HEK293 (cell line): ENCODE measurements around the gene CORO7.
A peak's percentile ranks its signal among the peaks of the same experiment; 100 is the strongest.

Experiments
- CTCF ChIA-PET: fragments of 350-600 bp; formaldehyde crosslinking; extraction: SDS; loops from one replicate; lab custom pipeline; 2021; ENCODE audit warnings: antibody characterized with exemption; lab: Yijun Ruan, JAX
- POLR2A ChIA-PET: fragments of 300-600 bp; formaldehyde crosslinking; extraction: SDS; loops from one replicate; lab custom pipeline; 2020; ENCODE audit warnings: antibody characterized with exemption, inconsistent platforms; lab: Yijun Ruan, JAX
- H3K27ac ChIP-seq: fragments of 200-500 bp; sonication (Bioruptor generic); 2 replicates; pipeline ENCODE4 v1.5.1; 2014; ENCODE audit warnings: low read depth, low read length, control low read depth, inconsistent platforms; ENCODE audit errors: extremely low read depth
- H3K36me3 ChIP-seq, 2 experiments: fragments of 200-500 bp in 1 of 2; sonication (Bioruptor generic) in 1 of 2; 1 replicate in 1 of 2; 2 replicates in 1 of 2; pipeline ENCODE4 v1.5.1; 2014 to 2017; ENCODE audit warnings: inconsistent platforms in 2 of 2, low read length in 2 of 2; ENCODE audit not compliant: control insufficient read depth in 2 of 2, insufficient read depth in 1 of 2
- H3K4me1 ChIP-seq: fragments of 200-500 bp; sonication (Bioruptor generic); 2 replicates; pipeline ENCODE4 v1.5.1; 2014; ENCODE audit warnings: mild to moderate bottlenecking, low read length, inconsistent platforms; ENCODE audit not compliant: control insufficient read depth, insufficient read depth
- H3K4me3 ChIP-seq: 2 replicates; pipeline ENCODE4 v1.5.1; 2011; ENCODE audit warnings: low read depth, mild to moderate bottlenecking, control low read depth, low read length, moderate library complexity
- H3K9me3 ChIP-seq: fragments of 200-500 bp; sonication (Bioruptor generic); 2 replicates; pipeline ENCODE4 v1.5.1; 2014; ENCODE audit warnings: low read depth, low read length, inconsistent platforms; ENCODE audit not compliant: control insufficient read depth, insufficient read depth
- EGR2 ChIP-seq: fragments of 450-650 bp; formaldehyde crosslinking; IDR thresholded peaks from 2 replicates; pipeline ENCODE4 v1.5.1; 2016; ENCODE audit warnings: low read depth, missing biosample characterization, missing genetic modification characterization
- GLIS1 ChIP-seq: fragments of 450-650 bp; formaldehyde crosslinking; IDR thresholded peaks from 2 replicates; pipeline ENCODE4 v1.5.1; 2016; ENCODE audit warnings: missing biosample characterization, missing genetic modification characterization
- KLF1 ChIP-seq: fragments of 450-650 bp; formaldehyde crosslinking; IDR thresholded peaks from 2 replicates; pipeline ENCODE4 v1.5.1; 2016; ENCODE audit warnings: missing biosample characterization, missing genetic modification characterization
- SP2 ChIP-seq: fragments of 450-650 bp; formaldehyde crosslinking; IDR thresholded peaks from 2 replicates; pipeline ENCODE4 v1.5.1; 2016; ENCODE audit warnings: missing biosample characterization, missing genetic modification characterization
- YY2 ChIP-seq: fragments of 450-650 bp; formaldehyde crosslinking; IDR thresholded peaks from 2 replicates; pipeline ENCODE4 v1.5.1; 2016; ENCODE audit warnings: missing biosample characterization, missing genetic modification characterization
- ZBTB20 ChIP-seq: fragments of 450-650 bp; formaldehyde crosslinking; IDR thresholded peaks from 2 replicates; pipeline ENCODE4 v1.5.1; 2016; ENCODE audit warnings: missing biosample characterization, missing genetic modification characterization
- ZFHX2 ChIP-seq: fragments of 450-650 bp; formaldehyde crosslinking; conservative IDR thresholded peaks from 2 replicates; pipeline ENCODE4 v1.5.1; 2016; ENCODE audit warnings: missing biosample characterization, missing genetic modification characterization
- ZIC2 ChIP-seq: fragments of 450-650 bp; formaldehyde crosslinking; IDR thresholded peaks from 2 replicates; pipeline ENCODE4 v1.5.1; 2016; ENCODE audit warnings: missing biosample characterization, missing genetic modification characterization
- ZNF132 ChIP-seq: fragments of 450-650 bp; formaldehyde crosslinking; IDR thresholded peaks from 2 replicates; pipeline ENCODE4 v1.5.1; 2017; ENCODE audit warnings: missing biosample characterization, missing genetic modification characterization, borderline replicate concordance
- ZNF146 ChIP-seq: fragments of 450-650 bp; formaldehyde crosslinking; IDR thresholded peaks from 2 replicates; pipeline ENCODE4 v1.5.1; 2016; ENCODE audit warnings: missing biosample characterization, missing genetic modification characterization
- ZNF223 ChIP-seq: fragments of 450-650 bp; formaldehyde crosslinking; IDR thresholded peaks from 2 replicates; pipeline ENCODE4 v1.5.1; 2016; ENCODE audit warnings: missing biosample characterization, missing genetic modification characterization
- ZNF239 ChIP-seq: fragments of 450-650 bp; formaldehyde crosslinking; IDR thresholded peaks from 2 replicates; pipeline ENCODE4 v1.5.1; 2016; ENCODE audit warnings: missing biosample characterization, missing genetic modification characterization
- ZNF274 ChIP-seq, 2 experiments: fragments of 200-500 bp in 1 of 2; fragments of 450-650 bp in 1 of 2; sonication (Bioruptor generic) in 1 of 2; formaldehyde crosslinking in 1 of 2; IDR thresholded peaks; 2 replicates each; pipeline versions ENCODE4 v1.5.1 to v1.6.1; 2014 to 2016; ENCODE audit warnings: borderline replicate concordance in 1 of 2, inconsistent platforms in 1 of 2, low read length in 1 of 2, missing biosample characterization in 1 of 2, missing genetic modification characterization in 1 of 2
- ZNF311 ChIP-seq: fragments of 450-650 bp; formaldehyde crosslinking; IDR thresholded peaks from 2 replicates; pipeline ENCODE4 v1.5.1; 2017; ENCODE audit warnings: missing biosample characterization, missing genetic modification characterization, borderline replicate concordance
- ZNF341 ChIP-seq: fragments of 450-650 bp; formaldehyde crosslinking; IDR thresholded peaks from 2 replicates; pipeline ENCODE4; 2016; ENCODE audit warnings: low read depth, missing biosample characterization, missing genetic modification characterization
- ZNF37A ChIP-seq: fragments of 450-650 bp; IDR thresholded peaks from 2 replicates; pipeline ENCODE4 v1.5.1; 2018; ENCODE audit warnings: missing biosample characterization, missing genetic modification characterization
- ZNF544 ChIP-seq: fragments of 450-650 bp; formaldehyde crosslinking; IDR thresholded peaks from 2 replicates; pipeline ENCODE4 v1.5.0; 2017; ENCODE audit warnings: missing biosample characterization, missing genetic modification characterization
- ZNF629 ChIP-seq: fragments of 450-650 bp; formaldehyde crosslinking; IDR thresholded peaks from 2 replicates; pipeline ENCODE4 v1.5.1; 2017; ENCODE audit warnings: missing biosample characterization, missing genetic modification characterization
- ZNF677 ChIP-seq: fragments of 450-650 bp; IDR thresholded peaks from 2 replicates; pipeline ENCODE4 v1.5.0; 2018; ENCODE audit warnings: missing biosample characterization, mild to moderate bottlenecking, missing genetic modification characterization, moderate library complexity
- TF ChIP-seq, protein P1 (sequence below): fragments of 450-650 bp; formaldehyde crosslinking; IDR thresholded peaks from 2 replicates; pipeline ENCODE4 v1.5.1; 2016; ENCODE audit warnings: missing biosample characterization, missing genetic modification characterization
- TF ChIP-seq, protein P2 (sequence below): fragments of 450-650 bp; formaldehyde crosslinking; IDR thresholded peaks from 2 replicates; pipeline ENCODE4 v1.5.1; 2017; ENCODE audit warnings: missing biosample characterization, missing genetic modification characterization
- TF ChIP-seq, protein P3 (sequence below): fragments of 450-650 bp; formaldehyde crosslinking; IDR thresholded peaks from 2 replicates; pipeline ENCODE4 v1.5.1; 2016; ENCODE audit warnings: missing biosample characterization, missing genetic modification characterization
- TF ChIP-seq, protein P4 (sequence below): fragments of 450-650 bp; formaldehyde crosslinking; IDR thresholded peaks from 2 replicates; pipeline ENCODE4 v1.5.1; 2016; ENCODE audit warnings: missing biosample characterization, missing genetic modification characterization
- TF ChIP-seq, protein P5 (sequence below): fragments of 450-650 bp; formaldehyde crosslinking; IDR thresholded peaks from 2 replicates; pipeline ENCODE4 v1.5.1; 2016; ENCODE audit warnings: missing biosample characterization, missing genetic modification characterization

CORO7 gene

DNA sequence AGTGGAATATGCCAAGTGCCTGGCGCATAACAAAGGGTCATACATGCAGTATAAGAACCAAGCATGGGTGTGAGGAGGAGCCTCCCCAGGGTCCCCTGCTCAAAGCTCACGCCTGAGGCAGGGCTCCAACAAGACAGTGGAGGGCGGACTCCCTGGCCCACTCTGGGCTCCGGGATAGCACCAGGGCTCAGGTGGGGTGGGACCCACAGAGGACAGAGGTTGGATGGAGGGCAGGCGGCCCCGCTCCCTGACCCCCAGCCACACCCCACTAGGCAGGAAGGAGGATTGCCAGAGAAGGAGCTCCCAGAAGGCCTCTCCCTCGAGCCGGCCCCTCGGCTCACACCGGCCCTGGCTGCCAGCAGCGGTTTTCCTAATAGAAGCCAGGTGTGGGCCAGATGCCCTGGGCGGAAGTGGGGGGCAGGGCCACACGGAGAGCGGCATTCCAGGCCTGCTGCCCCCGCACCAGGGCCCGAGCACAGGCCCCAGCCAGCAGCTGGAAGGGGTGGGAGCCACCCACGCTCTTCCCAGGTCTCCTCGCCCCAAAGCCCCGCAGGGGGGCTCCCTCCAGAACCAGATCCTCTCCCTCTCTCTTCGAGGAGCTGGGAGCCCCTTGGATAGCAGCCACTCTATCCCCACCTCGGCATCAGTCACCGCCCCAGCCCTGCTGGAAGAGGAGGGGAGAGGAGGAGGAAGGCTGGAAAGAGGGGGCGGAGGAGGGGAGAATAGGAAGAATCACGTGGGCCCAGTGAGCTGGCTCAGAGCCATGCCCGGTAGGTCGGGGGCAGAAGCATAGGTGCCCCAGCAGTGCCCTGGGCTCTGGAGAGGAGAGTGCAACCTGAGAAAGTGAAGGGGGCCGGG is 23.8 kb downstream of the CORO7 start:
- peak; percentile 34 for TF ChIP-seq ZIC2 (tag by site-specific recombination)
- TF ChIP-seq ZNF223 (tag by site-specific recombination), result no peak
- no peak for TF ChIP-seq ZBTB20 (tag by site-specific recombination)
- TF ChIP-seq, protein P1, sequence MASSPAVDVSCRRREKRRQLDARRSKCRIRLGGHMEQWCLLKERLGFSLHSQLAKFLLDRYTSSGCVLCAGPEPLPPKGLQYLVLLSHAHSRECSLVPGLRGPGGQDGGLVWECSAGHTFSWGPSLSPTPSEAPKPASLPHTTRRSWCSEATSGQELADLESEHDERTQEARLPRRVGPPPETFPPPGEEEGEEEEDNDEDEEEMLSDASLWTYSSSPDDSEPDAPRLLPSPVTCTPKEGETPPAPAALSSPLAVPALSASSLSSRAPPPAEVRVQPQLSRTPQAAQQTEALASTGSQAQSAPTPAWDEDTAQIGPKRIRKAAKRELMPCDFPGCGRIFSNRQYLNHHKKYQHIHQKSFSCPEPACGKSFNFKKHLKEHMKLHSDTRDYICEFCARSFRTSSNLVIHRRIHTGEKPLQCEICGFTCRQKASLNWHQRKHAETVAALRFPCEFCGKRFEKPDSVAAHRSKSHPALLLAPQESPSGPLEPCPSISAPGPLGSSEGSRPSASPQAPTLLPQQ (tag by site-specific recombination), result no peak
- TF ChIP-seq, protein P2, sequence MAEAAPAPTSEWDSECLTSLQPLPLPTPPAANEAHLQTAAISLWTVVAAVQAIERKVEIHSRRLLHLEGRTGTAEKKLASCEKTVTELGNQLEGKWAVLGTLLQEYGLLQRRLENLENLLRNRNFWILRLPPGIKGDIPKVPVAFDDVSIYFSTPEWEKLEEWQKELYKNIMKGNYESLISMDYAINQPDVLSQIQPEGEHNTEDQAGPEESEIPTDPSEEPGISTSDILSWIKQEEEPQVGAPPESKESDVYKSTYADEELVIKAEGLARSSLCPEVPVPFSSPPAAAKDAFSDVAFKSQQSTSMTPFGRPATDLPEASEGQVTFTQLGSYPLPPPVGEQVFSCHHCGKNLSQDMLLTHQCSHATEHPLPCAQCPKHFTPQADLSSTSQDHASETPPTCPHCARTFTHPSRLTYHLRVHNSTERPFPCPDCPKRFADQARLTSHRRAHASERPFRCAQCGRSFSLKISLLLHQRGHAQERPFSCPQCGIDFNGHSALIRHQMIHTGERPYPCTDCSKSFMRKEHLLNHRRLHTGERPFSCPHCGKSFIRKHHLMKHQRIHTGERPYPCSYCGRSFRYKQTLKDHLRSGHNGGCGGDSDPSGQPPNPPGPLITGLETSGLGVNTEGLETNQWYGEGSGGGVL (tag by site-specific recombination), result peak; percentile 85
- TF ChIP-seq ZNF544, result no peak
- peak; percentile 96 for TF ChIP-seq ZFHX2 (tag by site-specific recombination)
- 0 out of 2 replicates have a peak, but pooled peaks have one; percentile 17 for TF ChIP-seq SP2
- no peak for TF ChIP-seq ZNF132 (tag by site-specific recombination)
- TF ChIP-seq EGR2 (tag by site-specific recombination), result peak; percentile 95
- TF ChIP-seq, protein P3, sequence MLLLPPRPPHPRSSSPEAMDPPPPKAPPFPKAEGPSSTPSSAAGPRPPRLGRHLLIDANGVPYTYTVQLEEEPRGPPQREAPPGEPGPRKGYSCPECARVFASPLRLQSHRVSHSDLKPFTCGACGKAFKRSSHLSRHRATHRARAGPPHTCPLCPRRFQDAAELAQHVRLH (tag by site-specific recombination), result no peak
- TF ChIP-seq ZNF146 (tag by site-specific recombination), result no peak
- TF ChIP-seq GLIS1 (tag by site-specific recombination), result 0 out of 2 replicates have a peak, but pooled peaks have one; percentile 23
- TF ChIP-seq, protein P4, sequence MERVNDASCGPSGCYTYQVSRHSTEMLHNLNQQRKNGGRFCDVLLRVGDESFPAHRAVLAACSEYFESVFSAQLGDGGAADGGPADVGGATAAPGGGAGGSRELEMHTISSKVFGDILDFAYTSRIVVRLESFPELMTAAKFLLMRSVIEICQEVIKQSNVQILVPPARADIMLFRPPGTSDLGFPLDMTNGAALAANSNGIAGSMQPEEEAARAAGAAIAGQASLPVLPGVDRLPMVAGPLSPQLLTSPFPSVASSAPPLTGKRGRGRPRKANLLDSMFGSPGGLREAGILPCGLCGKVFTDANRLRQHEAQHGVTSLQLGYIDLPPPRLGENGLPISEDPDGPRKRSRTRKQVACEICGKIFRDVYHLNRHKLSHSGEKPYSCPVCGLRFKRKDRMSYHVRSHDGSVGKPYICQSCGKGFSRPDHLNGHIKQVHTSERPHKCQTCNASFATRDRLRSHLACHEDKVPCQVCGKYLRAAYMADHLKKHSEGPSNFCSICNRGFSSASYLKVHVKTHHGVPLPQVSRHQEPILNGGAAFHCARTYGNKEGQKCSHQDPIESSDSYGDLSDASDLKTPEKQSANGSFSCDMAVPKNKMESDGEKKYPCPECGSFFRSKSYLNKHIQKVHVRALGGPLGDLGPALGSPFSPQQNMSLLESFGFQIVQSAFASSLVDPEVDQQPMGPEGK (tag by site-specific recombination), result peak; percentile 18; the same call in 1 of the 2 replicates
- TF ChIP-seq ZNF677 (tag by site-specific recombination), result no peak
- ChIA-PET CTCF (interaction anchor here (0.9 to 6.9 kb wide), 3 partner anchors 11 to 139 kb away, joined by 4 to 91 read pairs (median 5); no protein-coding TSS in a partner anchor), POLR2A (no interaction called here)
- Histone ChIP-seq H3K4me3 (no peak overlapping the region), H3K4me1 (no peaks in the 10 kb centered on the region), H3K36me3 (peaks cover 0 to 50% of the 10 kb centered on the region in 2 experiments; a peak in 2 of 3 replicates), H3K27ac (no peak overlapping the region), H3K9me3 (no peaks in the 10 kb centered on the region)

DNA sequence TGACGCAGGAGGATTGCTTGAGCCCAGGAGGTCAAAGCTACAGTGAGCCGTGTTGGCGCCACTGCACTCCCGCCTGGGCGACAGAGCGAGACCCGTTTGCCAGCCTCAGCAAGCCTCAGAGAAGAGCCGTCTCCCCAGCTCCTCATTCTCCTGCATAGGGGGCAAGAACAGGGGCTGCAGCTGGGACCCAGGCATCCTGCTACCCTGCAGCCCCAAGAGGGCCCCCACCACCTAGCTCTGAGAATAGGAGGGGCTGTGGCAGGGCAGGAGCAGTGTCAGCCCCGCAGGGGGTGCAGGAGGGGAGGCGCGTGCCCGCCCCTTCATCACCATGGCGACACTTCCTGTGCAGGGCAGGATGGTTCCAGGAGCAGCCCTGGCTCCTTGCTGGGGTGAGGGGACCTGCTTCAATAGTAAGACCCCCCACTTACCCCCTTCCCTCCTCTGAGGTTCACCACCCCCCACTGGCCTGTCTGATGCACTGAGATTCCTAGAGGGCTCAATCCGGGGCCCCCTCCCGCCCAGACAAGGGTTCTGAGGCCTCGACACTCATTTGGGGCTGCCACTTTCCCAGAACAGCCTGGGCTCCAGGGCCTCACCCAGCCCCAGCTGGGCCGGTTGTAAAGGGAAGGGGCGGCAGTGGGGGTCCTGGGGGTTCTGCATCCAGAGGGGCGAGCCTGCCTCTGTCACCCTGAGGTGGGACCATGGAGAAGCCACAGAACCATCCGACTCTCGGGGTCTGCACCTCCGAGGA is 24.6 kb downstream of the CORO7 start:
- H3K9me3 ChIP-seq, result no peaks in the 10 kb centered on the region
- no peak overlapping the region for H3K27ac ChIP-seq
- no peak overlapping the region for H3K4me3 ChIP-seq
- no peaks in the 10 kb centered on the region for H3K4me1 ChIP-seq
- H3K36me3 ChIP-seq, result peaks cover 0 to 56% of the 10 kb centered on the region in 2 experiments; a peak in 2 of 3 replicates
- POLR2A ChIA-PET, result no interaction called here
- CTCF ChIA-PET, result interaction anchor here (1.2 to 6.9 kb wide), 3 partner anchors 12 to 103 kb away, joined by 3 to 91 read pairs (median 4); no protein-coding TSS in a partner anchor
- TF ChIP-seq ZNF341 (tag by site-specific recombination), result peak; percentile 78
- no peak for TF ChIP-seq ZNF239 (tag by site-specific recombination)
- TF ChIP-seq ZNF629, result no peak
- TF ChIP-seq, protein P3 (tag by site-specific recombination), result no peak
- TF ChIP-seq ZNF274 (IDR thresholded peaks at IDR 0.05; ENCODE audit: low read length), result no peak
- no peak for TF ChIP-seq ZNF274 (tag by site-specific recombination; IDR thresholded peaks at IDR 0.05; ENCODE audit: borderline replicate concordance)
- 0 out of 2 replicates have a peak, but pooled peaks have one; percentile 26 for TF ChIP-seq KLF1
- TF ChIP-seq, protein P5, sequence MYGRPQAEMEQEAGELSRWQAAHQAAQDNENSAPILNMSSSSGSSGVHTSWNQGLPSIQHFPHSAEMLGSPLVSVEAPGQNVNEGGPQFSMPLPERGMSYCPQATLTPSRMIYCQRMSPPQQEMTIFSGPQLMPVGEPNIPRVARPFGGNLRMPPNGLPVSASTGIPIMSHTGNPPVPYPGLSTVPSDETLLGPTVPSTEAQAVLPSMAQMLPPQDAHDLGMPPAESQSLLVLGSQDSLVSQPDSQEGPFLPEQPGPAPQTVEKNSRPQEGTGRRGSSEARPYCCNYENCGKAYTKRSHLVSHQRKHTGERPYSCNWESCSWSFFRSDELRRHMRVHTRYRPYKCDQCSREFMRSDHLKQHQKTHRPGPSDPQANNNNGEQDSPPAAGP (tag by site-specific recombination), result 0 out of 2 replicates have a peak, but pooled peaks have one; percentile 31
- TF ChIP-seq ZNF311, result no peak
- no peak for TF ChIP-seq ZNF37A (tag by site-specific recombination)
- no peak for TF ChIP-seq YY2 (tag by site-specific recombination)
